IPS DF 4.7 (cell line): Measurements from ENCODE around the gene RECK.
"Not testable (repeated sequence)": the region's sequence is repeated elsewhere in the genome, so short reads cannot be mapped to it uniquely, and the experiment has no call there.

Experiments
- DNase-seq: peaks from one replicate; pipeline ENCODE4 v3.0.0-alpha.2; 2013; ENCODE audit warnings: low spot score; ENCODE audit errors: extremely low read depth

Gene RECK

DNA sequence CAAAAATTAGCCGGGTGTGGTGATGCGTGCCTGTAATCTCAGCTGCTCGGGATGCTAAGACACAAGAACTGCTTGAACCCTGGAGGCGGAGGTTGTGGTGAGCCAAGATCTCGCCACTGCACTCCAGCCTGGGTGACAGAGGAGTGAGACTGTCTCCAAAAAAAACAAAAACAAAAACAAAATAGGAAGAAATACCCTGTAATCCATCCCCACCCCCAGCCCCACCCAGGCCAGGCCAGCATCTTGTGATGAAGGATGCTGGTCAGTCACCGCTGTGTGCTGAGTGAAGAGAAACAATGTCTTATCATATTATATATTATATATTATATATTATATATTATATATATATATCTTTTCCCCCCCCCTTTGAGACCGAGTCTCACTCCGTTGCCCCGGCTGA, 117.0 kb downstream of the RECK start:
- no peak for DNase-seq

DNA sequence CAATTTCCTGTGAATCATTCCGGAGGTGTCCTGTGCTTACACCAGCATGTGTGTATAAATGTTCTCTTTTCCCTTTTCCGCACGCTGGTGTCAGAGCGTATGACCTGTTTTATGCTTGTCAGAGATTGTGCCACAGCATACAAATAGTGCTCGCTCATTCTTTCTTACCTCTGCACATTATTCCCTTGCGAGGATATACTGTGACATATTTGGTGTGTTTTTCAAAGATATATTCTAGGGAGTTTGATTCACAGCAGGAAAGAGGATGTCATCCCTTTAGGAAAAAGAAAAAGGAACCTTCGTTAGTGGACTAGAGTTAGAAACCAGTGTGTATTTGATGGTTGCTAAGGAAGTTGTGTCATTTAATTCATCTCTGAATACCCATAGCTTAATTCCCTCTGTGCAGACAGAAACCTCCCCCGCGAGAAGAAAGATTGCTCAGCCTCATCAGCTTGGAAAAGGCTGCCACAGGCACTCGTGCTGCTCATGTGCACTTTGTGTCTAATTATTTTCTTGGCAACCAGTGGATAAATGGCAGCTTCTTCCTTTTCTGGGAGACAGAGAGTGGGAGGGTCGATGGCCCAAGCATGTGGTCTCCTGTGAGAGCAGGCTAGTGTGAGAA, 117.7 kb downstream of the RECK start:
- no peak for DNase-seq

GRCh38 chr9:36156116-36156515, 119.4 kb downstream of the RECK start:
- no peak for DNase-seq

- DNase-seq = no peak
Measured at GRCh38 chr9:36158122-36158521, 121.4 kb downstream of the RECK start.

- no peak for DNase-seq
Measured at GRCh38 chr9:36158917-36159316, 122.2 kb downstream of the RECK start.

- DNase-seq = not testable (repeated sequence)
Measured at GRCh38 chr9:36159509-36159908, 122.8 kb downstream of the RECK start.

GRCh38 chr9:36160126-36160525, 123.4 kb downstream of the RECK start:
- DNase-seq = not testable (repeated sequence)

DNA sequence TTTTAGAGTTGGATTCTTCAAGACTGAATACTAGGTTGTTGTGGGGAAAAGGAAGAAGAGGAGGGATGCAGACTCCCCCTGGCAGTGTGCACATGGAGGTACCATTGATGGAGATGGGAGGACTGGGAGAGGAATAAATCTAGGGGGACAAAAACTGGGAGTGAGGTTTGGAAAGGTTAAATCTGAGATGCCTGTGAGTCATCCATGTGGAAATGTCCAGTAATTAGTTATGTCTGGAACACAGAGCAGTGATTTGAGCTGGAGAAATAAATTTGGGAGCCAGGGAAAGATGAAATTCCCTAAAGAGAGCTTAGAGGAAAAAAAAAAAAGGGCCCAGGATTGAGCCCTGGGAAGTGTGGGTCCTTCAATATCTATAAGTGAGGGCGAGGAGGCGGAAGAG, 124.5 kb downstream of the RECK start:
- DNase-seq = no peak

GRCh38 chr9:36162211-36162738, 125.6 kb downstream of the RECK start:
- DNase-seq = no peak

- DNase-seq = peak; percentile 81
Measured at GRCh38 chr9:36163049-36163785, 126.5 kb downstream of the RECK start.

- DNase-seq = no peak
Measured at GRCh38 chr9:36163786-36164170, 127.1 kb downstream of the RECK start.

- no peak for DNase-seq
Measured at GRCh38 chr9:36164372-36164771, 127.7 kb downstream of the RECK start.

DNA sequence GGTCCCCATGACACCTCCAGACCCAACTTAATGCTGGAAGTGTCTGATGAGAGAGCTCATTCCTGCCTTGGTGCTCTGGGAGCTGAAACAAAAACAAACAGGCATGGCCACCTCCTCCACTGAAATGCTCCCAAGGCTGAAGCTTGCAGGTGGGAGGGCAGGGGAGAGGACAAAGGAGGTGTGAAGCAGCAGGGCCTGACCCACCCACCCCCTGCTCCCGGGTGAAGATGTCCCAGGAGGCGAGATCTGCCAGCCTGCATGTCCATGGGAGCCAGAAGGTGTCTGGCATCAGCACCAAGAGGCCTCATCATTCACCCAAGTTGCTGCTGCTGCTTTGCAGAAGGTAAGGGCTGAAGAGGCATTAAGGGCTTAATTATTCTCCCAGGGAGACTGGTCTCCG, 128.3 kb downstream of the RECK start:
- no peak for DNase-seq

- no peak for DNase-seq
Measured at GRCh38 chr9:36165826-36166167, 129.1 kb downstream of the RECK start.

DNA sequence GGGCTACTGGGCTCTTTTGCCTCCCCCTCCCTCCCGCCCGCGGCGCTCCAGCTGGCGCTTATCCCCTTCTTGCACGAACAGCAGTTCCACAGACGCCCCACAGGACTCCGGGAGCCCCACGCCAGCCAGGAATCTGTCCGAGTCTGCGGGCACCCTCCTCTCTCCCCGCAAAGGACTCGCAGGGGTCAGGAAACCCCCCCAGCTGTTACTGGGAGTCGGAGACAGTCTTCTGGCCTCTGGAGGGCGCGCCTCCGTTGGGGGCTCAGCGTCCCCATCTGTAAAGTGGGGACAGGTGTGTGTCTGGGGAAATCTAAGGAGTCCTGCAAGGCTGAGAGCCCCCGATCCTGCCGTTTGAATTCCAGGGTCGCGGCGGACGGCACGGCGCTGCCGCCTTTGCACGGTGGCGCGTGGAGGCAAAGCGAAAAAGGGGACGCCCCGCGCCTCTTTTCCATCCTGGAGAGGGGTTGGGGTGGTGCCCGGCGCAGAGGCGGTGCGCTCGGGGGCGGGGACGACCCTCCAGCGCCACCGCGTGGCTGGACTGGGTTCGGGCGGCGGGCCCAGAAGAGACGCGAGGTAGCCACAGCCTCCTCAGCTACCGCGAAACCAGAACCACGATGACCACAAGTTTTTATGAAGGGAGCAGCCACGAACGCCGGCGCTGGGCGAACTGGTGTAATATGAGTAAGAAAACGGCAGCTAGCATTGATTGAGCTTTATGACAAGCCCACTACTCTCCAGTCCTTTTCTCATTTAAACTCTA, 129.6 kb downstream of the RECK start:
- no peak for DNase-seq

- no peak for DNase-seq
Measured at GRCh38 chr9:36169166-36169565, 132.5 kb downstream of the RECK start, which contains the start of gene CCIN. TSS of gene CCIN (plus strand) at chr9:36169388. CDS start at chr9:36169503, 115 bp downstream.

- no peak for DNase-seq
Measured at GRCh38 chr9:36169708-36170107, 133.0 kb downstream of the RECK start.

GRCh38 chr9:36170531-36170930, 133.8 kb downstream of the RECK start:
- DNase-seq = no peak

GRCh38 chr9:36173861-36174260, 137.1 kb downstream of the RECK start:
- no peak for DNase-seq
